Lung (tissue), 12 donors: ENCODE measurements around the gene DUS3L. TPM values are rescaled to one million over a fixed set of nuclear protein-coding genes. Genes with fewer than 3 reads are reported as not detected.

Source experiments
- ATAC-seq: fragments of 200-7000 bp; cut with Tn5 transposase; one replicate; pipeline ENCODE4 v1.9.1; 2020; ENCODE audit warnings: moderate number of reproducible peaks; ENCODE audit not compliant: insufficient read depth, low FRiP score
- DNase-seq, 3 donors: peaks; one replicate each; pipeline ENCODE4 v3.0.0-alpha.2; 2013 to 2017
- H3K27ac ChIP-seq, 2 donors: one replicate each; pipeline ENCODE4 v1.5.1; 2013; ENCODE audit warnings: mild to moderate bottlenecking in 2 of 2, moderate library complexity in 2 of 2, control low read depth in 1 of 2, inconsistent platforms in 1 of 2, low read depth in 1 of 2, low read length in 1 of 2
- H3K27me3 ChIP-seq, 3 donors: one replicate each; pipeline ENCODE4 v1.5.1; 2013; ENCODE audit warnings: low read length in 2 of 3; ENCODE audit not compliant: control insufficient read depth in 3 of 3, insufficient read depth in 3 of 3
- H3K36me3 ChIP-seq, 4 donors: one replicate each; pipeline ENCODE4 v1.5.1; 2013; ENCODE audit warnings: low read length in 4 of 4, mild to moderate bottlenecking in 1 of 4, moderate library complexity in 1 of 4; ENCODE audit not compliant: control insufficient read depth in 4 of 4, insufficient read depth in 4 of 4
- H3K4me1 ChIP-seq, 5 donors: one replicate each; pipeline ENCODE4 v1.5.1; 2013; ENCODE audit warnings: low read length in 5 of 5, mild to moderate bottlenecking in 2 of 5, moderate library complexity in 1 of 5; ENCODE audit not compliant: control insufficient read depth in 5 of 5, insufficient read depth in 5 of 5
- H3K4me3 ChIP-seq: one replicate; pipeline ENCODE4 v1.5.1; 2013; ENCODE audit warnings: mild to moderate bottlenecking, control low read depth, moderate library complexity
- H3K9ac ChIP-seq, 2 donors: one replicate each; pipeline ENCODE4 v1.5.1; 2013; ENCODE audit warnings: low read length in 2 of 2, control low read depth in 1 of 2; ENCODE audit not compliant: insufficient read depth in 1 of 2
- H3K9me3 ChIP-seq, 4 donors: one replicate each; pipeline ENCODE4 v1.5.1; 2013; ENCODE audit warnings: low read length in 3 of 4, mild to moderate bottlenecking in 1 of 4, moderate library complexity in 1 of 4; ENCODE audit not compliant: control insufficient read depth in 4 of 4, insufficient read depth in 3 of 4
- CTCF ChIP-seq: IDR thresholded peaks from 2 replicates; pipeline ENCODE4 v1.5.1; 2012; ENCODE audit warnings: mild to moderate bottlenecking; ENCODE audit errors: control extremely low read depth, extremely low read depth
- WGBS, 2 donors: extraction: QIAGEN DNeasy Blood & Tissue Kit; methylation state at CpG; one replicate each; pipeline ENCODE4 v1.1.7; 2013; 5-methylcytosine and 5-hydroxymethylcytosine counted together
- polyA plus RNA-seq, 2 donors: library from polyadenylated mRNA; stranded (reverse); fragments of 200-250 nt; gene quantifications; one replicate each; pipeline ENCODE4 v1.2.1, GENCODE V29; 2013
- total RNA-seq, 2 donors: library from RNA; depleted of rRNA in 1 of 2; stranded (reverse); fragments of >200 nt in 1 of 2; gene quantifications; one replicate each; pipeline ENCODE4 v1.2.1, GENCODE V29; 2014 to 2021
- donor health status: control.
- donor health status: control.
- donor health status: Bipolar disorder and iron deficiency.
- donor health status: healthy.
- donor health status: DM: yes; HTN: yes; CAD: no.

The DUS3L gene
- total and polyA plus RNA-seq, 4 donors = 18.5 to 47.0 (median 36.7) TPM

GRCh38 chr19:5803752-5804515 lies 13.0 kb upstream of the DUS3L start:
- ATAC-seq (peak; percentile 88), DNase-seq (peak; percentile 92 to 95 (median 92))
- no peak overlapping the region for H3K4me3 ChIP-seq
- peaks cover 0 to 8% (median 6%) of the 10 kb centered on the region in 3 donors for H3K27me3 ChIP-seq
- no peak overlapping the region for H3K9ac ChIP-seq
- 1 to 2% methylated on average over 50 to 54 of the region's 54 CpGs for WGBS, 2 donors
- H3K36me3 ChIP-seq = no peaks in the 10 kb centered on the region
- H3K9me3 ChIP-seq = peaks cover 0 to 3% (median 0%) of the 10 kb centered on the region in 4 donors
- no peak overlapping the region for H3K27ac ChIP-seq
- peak; percentile 80 for TF ChIP-seq CTCF
- H3K4me1 ChIP-seq = peaks cover 0 to 5% (median 4%) of the 10 kb centered on the region in 5 donors

- Histone ChIP-seq H3K4me1 (peaks cover 0 to 5% (median 4%) of the 10 kb centered on the region in 5 donors), H3K9ac (no peak overlapping the region), H3K27ac (no peak overlapping the region), H3K36me3 (no peaks in the 10 kb centered on the region), H3K27me3 (peaks cover 0 to 8% (median 6%) of the 10 kb centered on the region in 3 donors), H3K9me3 (peaks cover 0 to 3% (median 0%) of the 10 kb centered on the region in 4 donors), H3K4me3 (no peak overlapping the region)
- no peak for DNase-seq
- TF ChIP-seq CTCF = no peak
- ATAC-seq = no peak
- WGBS, 2 donors = 10 to 14% methylated on average over 8 of the region's 8 CpGs
Measured at GRCh38 chr19:5803441-5803751, 12.4 kb upstream of the DUS3L start.

- H3K27me3 ChIP-seq = peaks cover 0 to 8% (median 6%) of the 10 kb centered on the region in 3 donors
- ATAC-seq (no peak), DNase-seq (peak; percentile 67 to 77 (median 69))
- no peak overlapping the region for H3K9ac ChIP-seq
- peaks cover 0 to 4% (median 0%) of the 10 kb centered on the region in 4 donors for H3K9me3 ChIP-seq
- peaks cover 0 to 5% (median 4%) of the 10 kb centered on the region in 5 donors for H3K4me1 ChIP-seq
- WGBS, 2 donors = 14 to 15% methylated on average over 30 to 33 of the region's 33 CpGs
- no peaks in the 10 kb centered on the region for H3K36me3 ChIP-seq
- H3K4me3 ChIP-seq = no peak overlapping the region
- no peak overlapping the region for H3K27ac ChIP-seq
- TF ChIP-seq CTCF = no peak
Measured at GRCh38 chr19:5801796-5802619, 11.0 kb upstream of the DUS3L start.
